ENCODE results near the gene GPBP1L1.
"Not testable (repeated sequence)": the region's sequence is repeated elsewhere in the genome, so short reads cannot be mapped to it uniquely, and the experiment has no call there.

The GPBP1L1 gene

GRCh38 chr1:45596765-45597164 is 89.6 kb downstream of the GPBP1L1 start:
- DNase-seq (ENCODE audit: insufficient read length, low spot score); FAIRE-seq: not testable (repeated sequence)

GRCh38 chr1:45594412-45594811 is 91.9 kb downstream of the GPBP1L1 start:
- no peak for DNase-seq (ENCODE audit: insufficient read length, low spot score)
- FAIRE-seq: no peak

GRCh38 chr1:45589861-45590260 is 96.5 kb downstream of the GPBP1L1 start:
- no peak for DNase-seq (ENCODE audit: insufficient read length, low spot score)
- FAIRE-seq: no peak

GRCh38 chr1:45586769-45587168 is 99.6 kb downstream of the GPBP1L1 start:
- DNase-seq (ENCODE audit: insufficient read length, low spot score): no peak
- no peak for FAIRE-seq

GRCh38 chr1:45585496-45586075 is 100.7 kb downstream of the GPBP1L1 start:
- DNase-seq (ENCODE audit: insufficient read length, low spot score): no peak
- no peak for FAIRE-seq

- DNase-seq (ENCODE audit: insufficient read length, low spot score) (no peak), FAIRE-seq (peak; percentile 51)
Measured at GRCh38 chr1:45585110-45585426, 101.3 kb downstream of the GPBP1L1 start.

- DNase-seq (ENCODE audit: insufficient read length, low spot score) (peak; percentile 57), FAIRE-seq (peak; percentile 81)
Measured at GRCh38 chr1:45584351-45585109, 101.8 kb downstream of the GPBP1L1 start.

DNA sequence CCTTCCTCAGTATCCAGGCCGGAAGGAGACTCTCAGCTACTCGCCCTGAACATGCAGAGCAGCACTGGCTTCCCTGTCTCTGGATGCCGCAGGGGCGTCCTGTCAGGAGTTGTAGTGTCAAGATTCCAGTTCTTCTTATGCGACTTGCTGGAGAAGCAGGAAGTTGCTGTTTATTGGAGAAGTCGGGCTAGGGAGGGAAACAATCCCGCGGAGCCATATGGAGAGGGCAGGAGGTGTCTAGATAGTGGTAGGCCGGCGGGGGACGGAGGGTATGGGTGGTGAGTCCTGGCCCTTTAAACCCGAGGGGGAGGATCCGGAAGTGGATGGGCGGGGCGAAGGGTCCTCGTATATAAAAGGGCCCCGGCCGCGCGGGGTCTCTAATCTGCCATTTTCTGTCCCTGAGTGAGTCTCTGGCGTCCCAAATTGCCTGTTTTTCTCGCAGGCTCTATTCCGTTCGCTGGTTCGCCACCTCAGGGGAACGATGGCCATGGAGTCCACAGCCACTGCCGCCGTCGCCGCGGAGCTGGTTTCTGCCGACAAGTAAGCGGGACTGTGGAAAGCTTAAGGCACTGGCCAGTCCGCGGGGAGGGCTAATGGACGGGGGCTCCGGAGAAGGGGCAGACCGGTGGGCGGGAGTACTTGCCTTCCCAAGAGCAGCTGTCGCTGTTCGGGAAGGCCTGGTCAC is 102.5 kb downstream of the GPBP1L1 start, which contains the start of gene NASP:
Gene NASP (plus strand): TSS at position 376 of the 685 bp plus-strand sequence. CDS start 106 bp downstream, at position 482.
- FAIRE-seq: no peak
- DNase-seq (ENCODE audit: insufficient read length, low spot score): peak; percentile 52

GRCh38 chr1:45583264-45583665 is 103.1 kb downstream of the GPBP1L1 start:
- peak; percentile 98 for FAIRE-seq
- peak; percentile 91 for DNase-seq (ENCODE audit: insufficient read length, low spot score)

Data from GM19239 (cell line).